NCI-H510A treated with DMSO at 0.1 percent for 48 hours (cell line): ENCODE data around the gene IL22RA2.
"Not testable (repeated sequence)": the region's sequence is repeated elsewhere in the genome, so short reads cannot be mapped to it uniquely, and the experiment has no call there.

Experiments
- DNase-seq: peaks from one replicate; lab custom pipeline; 2025; lab: John Stamatoyannopoulos, UW

IL22RA2 gene

DNA sequence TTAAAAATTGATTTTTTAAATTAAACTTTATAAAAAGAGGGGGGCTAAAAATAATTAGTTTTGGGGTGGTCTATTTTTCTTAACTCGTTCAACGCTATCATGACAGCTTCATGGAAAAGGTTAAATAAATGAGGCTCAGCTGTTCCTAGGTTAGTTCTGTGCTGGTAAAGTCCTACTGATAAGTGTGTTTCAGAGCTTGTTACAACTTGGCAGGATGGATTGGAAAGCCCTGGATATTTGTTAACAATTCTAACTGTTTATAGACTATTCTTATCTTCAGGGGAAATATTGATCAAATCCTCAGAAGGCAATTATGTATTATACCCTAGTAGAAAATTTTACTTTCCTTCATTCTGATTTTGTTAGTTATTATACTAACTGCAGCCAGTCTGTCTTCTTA lies 50.4 kb downstream of the IL22RA2 start:
- no peak for DNase-seq

DNA sequence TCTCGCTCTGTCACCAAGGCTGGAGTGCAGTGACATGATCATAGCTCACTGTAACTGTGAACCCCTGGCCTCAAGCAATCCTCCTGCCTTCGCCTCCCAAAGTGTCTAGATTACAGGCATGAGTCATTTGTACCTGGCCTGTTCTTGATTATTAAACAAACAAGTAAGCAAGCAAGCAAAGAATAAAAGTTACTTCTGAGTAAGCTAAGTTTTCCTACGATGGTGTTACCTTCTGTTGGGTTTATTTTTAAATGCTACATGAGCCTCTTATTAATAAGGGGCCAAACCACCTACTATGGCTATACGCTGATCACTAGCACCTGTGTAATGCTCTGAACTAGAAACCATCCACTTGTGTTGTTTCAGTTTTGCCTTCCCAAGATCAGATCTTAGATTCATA lies 50.8 kb downstream of the IL22RA2 start:
- DNase-seq = no peak

DNA sequence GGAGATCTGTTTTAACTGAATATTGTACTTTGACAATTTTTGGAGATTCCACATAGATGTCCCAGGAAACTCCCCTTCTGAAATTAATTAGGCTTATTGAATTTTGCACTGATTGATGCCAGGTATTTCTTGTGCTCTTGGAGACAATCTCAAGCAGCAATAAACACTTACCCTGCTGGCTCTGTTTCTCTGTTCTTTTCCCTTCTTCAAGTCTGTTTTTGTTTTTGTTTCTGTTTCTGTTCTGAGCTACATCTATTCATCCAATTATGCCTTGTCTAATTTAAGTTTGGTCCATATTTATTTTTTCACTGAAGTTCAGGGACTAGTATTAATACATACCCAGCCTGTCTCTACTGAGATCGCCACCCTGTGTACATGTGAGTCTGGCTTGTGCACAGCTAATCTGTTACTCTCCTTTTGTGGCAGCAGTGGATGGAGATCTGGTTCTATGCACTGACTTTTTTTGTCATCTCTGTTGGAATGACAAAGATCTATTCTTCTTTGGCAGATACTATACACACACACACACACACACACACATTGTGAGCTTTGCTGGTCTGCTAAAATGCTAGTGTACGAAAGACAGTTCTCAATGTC lies 51.9 kb downstream of the IL22RA2 start:
- DNase-seq = no peak

DNA sequence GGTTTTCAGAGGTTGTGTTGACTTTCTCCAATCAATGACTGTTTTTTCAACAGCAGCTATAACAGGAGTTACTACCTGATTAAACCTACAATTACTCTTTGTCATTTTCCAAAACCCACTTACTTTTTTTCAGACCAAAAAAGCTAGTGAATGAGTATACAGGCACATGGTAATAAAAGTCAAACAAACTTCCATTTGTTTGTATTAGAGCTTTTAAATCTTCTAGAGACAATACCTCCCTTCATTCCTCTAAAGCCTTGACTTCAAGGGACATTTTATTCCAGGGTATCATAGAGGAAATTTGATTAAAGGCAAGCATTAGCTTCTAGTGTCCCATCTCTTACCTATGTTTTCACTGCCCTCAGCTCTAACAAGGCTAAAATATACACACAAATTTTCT lies 52.7 kb downstream of the IL22RA2 start:
- DNase-seq = no peak

DNA sequence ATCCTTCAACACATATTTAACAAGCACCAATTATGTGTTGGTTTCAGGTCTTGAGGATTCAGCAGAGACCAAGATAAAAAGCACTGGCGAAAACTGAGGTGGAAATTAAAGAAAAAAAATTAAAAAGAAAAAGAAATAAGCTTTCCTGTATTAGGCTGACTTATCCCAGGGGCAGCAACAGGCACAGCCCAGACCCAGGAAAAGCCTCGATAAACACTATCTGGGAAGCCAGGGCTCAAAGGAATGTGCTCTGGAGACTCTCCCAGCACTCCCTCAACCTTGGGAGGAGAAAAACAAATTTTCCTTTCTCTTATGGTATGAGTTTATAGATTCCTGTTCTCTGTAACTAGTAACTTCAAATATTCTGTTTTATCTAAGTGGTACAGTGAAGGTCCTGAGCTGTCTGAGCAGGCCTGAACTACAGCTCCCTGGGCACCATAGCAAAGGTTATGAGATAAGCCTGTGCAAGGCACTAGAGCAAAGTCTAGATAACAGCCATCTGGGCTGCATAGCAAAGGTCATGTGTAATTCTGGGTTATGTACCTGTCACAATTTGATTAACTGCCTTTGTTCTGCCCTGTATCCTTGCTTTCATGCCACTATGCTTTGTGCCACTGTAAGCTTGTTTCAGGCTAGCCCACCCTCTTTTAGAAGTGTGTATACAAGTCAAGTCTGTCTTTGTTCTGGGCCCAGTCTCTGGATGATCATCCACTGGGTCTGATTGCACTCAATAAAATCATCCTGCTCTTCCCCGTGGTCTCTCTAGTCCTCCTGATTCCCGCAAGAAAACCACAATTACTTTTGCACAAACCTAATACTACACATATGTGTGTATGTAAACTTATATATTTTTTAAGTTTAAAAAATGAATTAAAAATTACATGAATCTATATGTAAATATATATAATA lies 54.0 kb downstream of the IL22RA2 start:
- DNase-seq = no peak

DNA sequence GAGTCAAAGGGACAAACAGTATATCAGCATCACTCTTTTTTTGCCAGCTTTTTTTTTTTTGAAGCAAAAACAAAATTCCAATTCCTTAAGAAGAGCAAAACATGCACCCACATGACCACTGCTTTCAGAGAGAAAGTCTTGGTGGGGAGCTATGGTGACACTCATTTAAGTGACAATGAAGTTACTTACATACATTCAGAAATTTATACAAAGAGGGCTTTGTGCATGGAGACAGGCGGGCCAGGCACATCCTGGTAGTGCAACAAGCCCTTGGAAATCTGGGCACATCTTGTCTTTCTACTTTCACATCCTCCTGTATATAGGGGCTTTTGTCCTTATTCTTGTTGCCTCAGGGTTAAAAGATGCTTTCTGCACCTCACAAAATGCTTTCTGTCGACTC lies 55.9 kb downstream of the IL22RA2 start:
- DNase-seq = no peak

DNA sequence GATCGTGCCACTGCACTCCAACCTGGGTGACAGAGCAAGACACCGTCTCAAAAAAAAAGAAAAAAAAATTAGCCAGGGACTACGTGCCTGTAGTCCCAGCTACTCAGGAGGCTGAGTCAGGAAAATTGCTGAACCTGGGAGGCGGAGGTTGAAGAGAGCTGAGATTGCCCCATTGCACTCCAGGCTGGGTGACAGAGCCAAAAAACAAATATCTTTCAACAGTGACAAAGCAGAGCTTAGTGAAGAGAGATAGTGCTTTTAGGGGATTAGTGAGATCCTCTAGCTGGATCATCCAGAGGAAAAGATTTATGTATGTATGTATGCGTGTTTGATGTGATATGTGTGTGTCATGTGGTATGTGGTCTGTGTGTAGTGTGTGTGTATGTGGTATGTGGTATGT lies 56.6 kb downstream of the IL22RA2 start:
- no peak for DNase-seq

DNA sequence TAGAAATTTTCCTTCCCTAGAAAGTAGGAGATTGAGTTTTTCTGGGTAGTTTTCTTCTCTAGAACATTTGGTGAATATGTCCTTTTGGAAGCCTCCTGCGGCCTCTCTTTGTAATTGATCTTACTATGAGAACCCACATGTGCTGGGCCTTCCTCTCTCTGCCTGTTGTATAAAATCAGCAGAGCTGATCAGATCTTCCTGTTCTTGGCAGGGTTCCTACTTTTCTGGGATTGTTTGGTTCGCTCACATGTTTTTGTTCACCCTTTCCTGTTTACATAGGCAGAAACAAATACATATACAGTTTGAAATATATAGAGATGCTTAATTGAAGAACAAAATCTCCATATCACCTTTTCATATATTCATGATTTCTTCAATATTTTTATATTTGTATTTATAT lies 57.8 kb downstream of the IL22RA2 start:
- DNase-seq = no peak

DNA sequence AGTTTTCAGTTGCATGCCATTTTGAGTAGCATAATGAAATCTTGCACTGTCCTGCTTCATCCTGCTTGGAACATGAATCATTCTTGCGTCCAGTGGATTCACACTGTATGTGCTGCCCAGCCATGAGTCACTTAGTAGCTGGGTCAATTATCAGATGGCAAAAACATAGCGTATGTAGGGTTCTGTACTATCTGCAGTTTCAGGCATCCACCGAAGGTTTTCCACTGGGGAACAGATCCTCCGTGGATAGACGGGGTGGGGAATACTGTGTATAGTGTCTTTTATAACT lies 61.4 kb downstream of the IL22RA2 start:
- DNase-seq = no peak

DNA sequence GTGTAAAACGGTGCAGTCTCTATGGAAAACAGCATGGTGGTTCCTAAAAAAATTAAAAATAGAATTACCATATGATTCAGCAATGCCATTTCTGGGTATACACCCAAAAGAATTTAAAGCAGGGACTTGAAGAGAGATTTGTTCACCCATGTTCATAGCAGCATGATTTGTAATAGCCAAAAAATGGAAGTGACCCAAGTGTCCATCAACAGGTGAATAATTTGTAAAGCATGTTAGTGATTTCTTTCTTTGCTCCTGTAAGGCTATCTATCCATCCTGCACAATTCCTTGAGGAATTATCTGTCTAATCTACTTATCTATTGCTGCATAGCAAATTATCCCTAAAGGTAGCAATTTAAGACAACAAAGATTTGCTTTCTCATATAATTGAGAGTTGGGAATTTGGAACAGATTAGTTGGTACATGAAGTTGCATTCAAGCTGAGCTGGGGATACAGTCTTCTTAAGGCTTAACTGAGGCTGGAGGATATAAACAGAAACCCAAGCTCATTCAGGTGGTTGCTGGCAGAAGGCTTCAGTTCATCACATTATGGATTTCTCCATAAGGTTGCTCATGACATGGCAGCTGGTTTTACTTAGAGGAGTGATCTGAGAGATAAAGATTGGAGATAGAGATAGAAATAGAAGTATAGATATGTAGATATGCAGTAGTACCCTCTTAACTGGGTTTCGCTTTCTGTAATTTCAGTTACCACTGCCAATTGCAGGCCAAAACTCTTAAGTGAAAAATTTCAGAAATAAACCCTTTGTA lies 62.0 kb downstream of the IL22RA2 start:
- no peak for DNase-seq

DNA sequence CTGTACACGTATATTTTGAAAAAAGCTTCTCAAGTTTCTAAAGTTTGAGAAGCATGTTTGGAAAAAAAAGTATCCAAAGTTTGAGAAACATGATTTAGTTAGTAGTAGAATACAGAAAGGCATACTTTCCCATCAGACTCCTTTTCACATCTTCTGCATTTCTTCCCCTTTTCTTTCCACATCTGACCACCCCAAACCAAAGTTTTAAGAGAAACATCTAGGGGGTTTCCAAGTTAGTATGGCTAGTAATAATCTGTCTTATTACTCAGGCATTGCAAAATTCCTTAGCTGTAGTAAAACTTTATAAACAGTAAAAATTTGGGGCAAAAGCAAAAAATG lies 65.7 kb downstream of the IL22RA2 start:
- DNase-seq = no peak

DNA sequence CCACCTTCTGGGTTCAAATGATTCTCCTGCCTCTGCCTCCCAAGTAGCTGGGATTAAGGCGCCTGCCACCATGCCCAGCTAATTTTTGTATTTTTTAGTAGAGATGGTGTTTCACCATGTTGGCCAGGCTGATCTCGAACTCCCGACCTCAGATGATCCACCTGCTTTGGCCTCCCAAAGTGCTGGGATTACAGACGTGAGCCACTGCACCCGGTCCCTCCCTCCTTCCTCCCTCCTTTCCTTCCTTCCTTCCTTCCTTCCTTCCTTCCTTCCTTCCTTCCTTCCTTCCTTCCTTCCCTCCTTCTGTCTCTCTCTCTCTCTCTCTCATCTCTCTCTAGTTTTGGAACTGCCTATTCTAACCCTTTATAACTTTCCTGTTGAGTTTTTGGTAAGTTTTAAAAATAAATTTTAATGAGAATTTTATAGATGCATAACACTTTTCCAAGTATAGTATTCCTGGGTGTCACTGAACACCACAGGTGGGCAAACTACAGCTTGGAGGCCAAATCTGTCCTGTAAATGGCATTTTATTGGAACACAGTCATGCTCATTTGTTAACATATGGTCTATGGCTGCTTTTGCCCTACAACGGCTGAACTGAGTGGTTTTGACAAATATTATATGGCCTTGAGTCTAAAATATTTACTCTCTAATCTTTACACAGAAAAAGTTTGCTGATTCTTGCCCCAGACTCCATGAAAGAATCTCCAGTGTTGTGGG lies 66.2 kb downstream of the IL22RA2 start:
- DNase-seq = not testable (repeated sequence)

DNA sequence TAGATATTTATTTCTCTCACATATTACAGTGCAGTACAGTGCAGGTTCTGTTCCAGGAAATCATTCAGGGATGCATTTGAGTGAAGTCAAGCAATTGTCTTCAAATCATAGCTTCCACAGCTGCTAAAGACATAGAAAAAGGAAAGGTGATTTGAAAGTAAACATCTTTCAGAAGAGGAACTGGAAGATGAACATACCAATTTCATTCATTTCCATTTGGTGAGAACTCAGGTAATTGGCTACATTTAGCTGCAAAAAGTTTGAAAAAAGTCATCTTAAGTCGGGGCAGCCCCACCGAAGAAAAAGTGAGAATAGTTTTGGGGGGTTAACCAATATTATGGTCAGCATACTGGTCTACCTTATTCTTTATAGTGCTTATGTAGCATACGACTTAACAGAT lies 67.3 kb downstream of the IL22RA2 start:
- DNase-seq = no peak

DNA sequence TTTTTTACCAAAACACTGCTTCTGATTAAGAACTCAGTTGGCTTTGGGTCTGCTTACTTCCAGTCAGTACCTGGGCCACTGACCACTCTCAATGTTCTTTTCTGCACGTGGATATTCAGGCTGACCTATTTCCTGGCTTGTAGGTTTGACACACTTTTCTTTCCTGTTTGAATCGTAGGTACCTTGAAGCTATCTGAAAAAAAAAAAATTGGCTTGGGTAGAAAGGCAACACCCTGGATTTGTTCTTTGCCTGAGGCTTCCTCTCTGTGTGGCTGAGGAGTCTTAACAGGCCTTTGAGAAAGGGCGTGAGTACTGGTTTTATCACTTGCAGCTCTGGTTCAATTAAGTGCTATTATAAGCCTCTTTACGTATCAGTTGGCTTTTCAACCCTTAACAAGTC lies 68.1 kb downstream of the IL22RA2 start:
- DNase-seq = no peak

DNA sequence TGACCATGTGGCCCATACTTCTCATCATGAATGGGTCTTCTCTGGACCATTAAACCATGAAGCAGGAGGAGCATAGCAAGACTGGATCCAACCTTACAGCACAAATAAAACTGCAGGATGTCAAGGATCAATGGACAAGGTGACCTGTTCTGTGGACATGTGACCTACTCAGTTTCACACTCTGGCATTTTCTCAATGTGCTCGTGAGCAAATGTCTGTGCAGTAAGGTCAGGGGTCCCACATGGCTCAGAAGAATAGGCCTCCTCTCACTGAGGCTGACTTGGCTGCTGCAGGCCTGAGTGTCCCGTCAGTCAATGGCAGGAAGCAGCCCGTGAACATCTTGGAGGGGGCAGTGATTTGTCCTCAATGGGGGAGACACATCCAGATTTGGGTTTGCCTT lies 68.5 kb downstream of the IL22RA2 start:
- no peak for DNase-seq

DNA sequence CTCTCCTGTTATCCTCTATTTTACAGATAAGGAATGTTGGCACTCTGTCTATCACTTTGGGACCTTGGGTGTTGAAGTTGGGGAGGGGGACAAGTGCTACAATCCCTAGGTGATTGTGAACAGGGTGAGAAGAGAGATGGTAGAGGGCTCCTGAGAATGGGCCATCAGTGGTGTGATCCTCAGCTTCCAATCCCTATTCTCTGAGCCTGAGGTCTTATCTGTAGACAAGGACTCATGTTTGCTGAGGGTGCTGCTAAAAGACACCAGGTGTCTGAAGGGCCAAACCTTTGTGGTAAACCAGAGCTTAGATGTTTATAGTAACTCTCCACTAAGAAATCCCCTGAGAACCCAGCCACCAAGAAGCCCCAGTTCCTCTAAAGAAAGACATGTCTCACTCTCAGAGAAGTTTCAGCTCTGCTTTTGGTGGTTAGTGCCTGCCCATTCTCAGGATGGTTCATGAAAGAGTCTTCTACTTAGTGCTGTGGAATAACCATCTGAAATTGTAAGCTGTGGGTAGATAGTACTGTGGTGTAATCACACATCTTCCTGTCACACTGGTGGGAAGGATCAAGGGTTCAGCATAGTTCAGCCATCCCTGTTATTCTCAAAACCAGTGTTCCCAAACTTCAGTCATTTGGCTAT lies 70.5 kb downstream of the IL22RA2 start:
- no peak for DNase-seq

DNA sequence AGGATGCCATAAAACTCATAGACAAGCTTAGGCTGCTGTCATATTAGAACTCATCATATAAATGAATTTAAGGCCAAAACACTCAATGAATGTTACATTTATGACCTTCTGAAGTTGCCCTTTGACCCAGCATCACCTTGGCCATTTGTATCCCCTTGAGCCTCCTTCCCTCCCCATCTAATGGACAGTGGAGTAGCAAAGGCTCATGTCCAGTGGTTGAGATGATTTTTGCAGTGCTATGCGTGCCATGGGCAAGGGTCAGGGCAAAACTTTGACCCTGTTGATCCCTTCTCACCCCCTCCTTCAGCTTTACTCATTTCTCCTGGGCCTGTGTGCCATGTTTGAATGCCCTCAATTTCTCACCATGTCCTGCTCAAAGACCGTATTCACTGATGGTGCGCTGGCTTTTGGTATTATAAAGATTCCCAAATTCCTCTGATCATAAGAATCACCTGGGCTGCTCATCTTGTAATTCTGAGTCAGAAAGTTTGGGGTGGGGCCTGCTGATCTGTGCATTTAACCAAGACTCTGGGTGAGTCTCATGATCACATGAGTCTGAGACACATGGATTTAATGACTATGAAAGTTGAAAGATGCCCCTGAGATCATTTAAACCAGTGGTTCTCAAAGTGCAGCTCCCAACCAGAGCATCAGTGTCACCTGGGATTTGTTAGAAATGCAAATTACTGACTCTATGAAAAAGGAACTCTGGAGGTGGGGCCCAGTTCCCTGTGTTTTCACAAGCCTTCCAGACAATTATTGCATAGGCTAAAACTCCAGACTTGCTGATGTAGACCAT lies 71.2 kb downstream of the IL22RA2 start:
- DNase-seq = no peak

DNA sequence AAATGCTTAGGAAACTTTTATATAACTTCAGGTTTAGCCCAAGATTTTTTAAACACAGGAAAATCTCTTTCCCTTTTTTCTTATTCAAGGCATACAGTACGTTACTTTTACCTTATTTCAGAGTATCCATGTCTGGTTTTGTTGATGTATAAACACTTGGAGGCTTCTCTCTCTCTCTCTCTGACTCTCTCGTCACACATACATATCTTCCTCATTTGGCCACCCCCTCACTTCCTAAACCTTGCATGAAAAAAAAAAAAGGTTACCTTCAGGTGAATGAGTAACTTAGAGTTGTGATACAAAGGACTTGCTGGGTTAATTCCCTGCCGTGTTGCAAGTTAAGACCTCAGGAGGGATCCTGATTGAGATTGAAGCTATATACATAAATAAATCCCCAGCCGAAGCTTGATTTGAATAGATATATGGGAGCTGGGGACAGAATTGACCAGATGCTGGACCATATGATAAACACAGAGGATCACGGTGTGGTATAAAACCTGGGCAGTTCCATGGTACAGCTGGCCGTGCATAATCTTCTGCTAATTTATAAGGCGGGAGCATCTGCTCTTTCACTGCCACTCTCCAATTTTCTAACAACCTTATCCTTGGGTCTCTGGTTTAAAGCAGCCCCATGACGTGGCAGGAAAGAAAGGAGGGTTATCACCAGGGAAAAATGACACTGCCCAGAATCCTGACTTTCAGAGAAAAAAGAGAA lies 73.6 kb downstream of the IL22RA2 start:
- no peak for DNase-seq

DNA sequence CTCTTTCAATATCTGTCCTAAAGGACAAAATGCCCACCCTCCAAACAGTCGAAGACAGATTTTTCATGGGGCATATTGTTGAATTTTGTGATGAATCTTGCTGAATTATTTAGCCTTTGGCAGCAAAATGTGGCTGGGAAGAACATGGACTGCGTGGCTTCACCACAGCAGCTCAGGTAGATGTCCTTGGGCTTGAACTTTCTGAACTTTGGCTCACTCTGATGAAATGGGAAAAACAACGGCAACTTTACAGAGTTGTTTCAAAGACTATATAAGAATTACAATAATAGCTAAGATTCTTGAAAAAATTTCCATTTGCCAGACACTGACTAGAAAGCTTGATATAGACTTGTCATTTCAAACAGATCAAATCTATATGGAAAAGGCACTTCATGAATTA lies 75.9 kb downstream of the IL22RA2 start:
- DNase-seq = no peak

DNA sequence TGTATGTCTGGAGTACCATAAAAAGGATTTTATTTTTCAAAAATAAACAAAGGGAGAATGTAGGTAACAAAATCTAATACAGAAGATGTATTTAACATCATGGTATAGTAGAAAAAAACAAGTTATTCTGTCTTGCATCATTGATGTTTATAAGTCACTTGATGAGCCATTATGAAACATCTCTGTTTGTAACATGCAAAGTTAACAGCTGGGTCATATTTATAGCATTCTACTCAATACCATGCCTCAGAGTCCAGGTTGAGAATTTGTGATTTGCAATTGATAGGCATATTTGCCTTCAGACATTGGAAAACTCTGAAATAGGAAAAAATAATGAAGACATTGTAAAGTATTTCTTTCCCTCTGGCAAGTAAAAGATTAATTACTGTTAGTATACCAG lies 76.4 kb downstream of the IL22RA2 start:
- no peak for DNase-seq
